K562 (cell line): Measurements from ENCODE around the gene ACTR1B. TPM values are rescaled to one million over a fixed set of nuclear protein-coding genes. Genes with fewer than 3 reads are reported as not detected.

Source experiments
- ATF3 ChIP-seq, 2 experiments: fragments of 450-650 bp in 1 of 2; sonication (generic) in 1 of 2; formaldehyde crosslinking in 1 of 2; IDR thresholded peaks in 1 of 2; conservative IDR thresholded peaks in 1 of 2; 2 replicates each; pipeline versions ENCODE4 v1.6.1 to v1.8.1; 2016 to 2023; ENCODE audit warnings: mild to moderate bottlenecking in 2 of 2, moderate library complexity in 2 of 2, inconsistent platforms in 1 of 2, missing genetic modification reagents in 1 of 2
- CBFA2T3 ChIP-seq: fragments of 450-650 bp; IDR thresholded peaks from 2 replicates; pipeline ENCODE4 v1.6.1; 2017
- CBX5 ChIP-seq: IDR thresholded peaks from 2 replicates; pipeline ENCODE4 v1.6.1; 2014; ENCODE audit warnings: low read depth, borderline replicate concordance
- CCNT2 ChIP-seq: IDR thresholded peaks from 2 replicates; pipeline ENCODE4 v1.6.1; 2011; ENCODE audit warnings: borderline replicate concordance, low read depth, mild to moderate bottlenecking, moderate library complexity, mixed read lengths, low read length; ENCODE audit not compliant: insufficient read length; ENCODE audit errors: extremely low read depth
- CEBPG ChIP-seq, 3 experiments: fragments of 200-800 bp in 1 of 3; sonication (Bioruptor generic) in 1 of 3; sonication (generic) in 1 of 3; formaldehyde crosslinking in 1 of 3; IDR thresholded peaks in 2 of 3; conservative IDR thresholded peaks in 1 of 3; 2 replicates each; pipeline versions ENCODE4 v1.6.1 to v1.8.0; 2016 to 2022; ENCODE audit warnings: missing compliant biosample characterization in 2 of 3, missing genetic modification characterization in 2 of 3, mild to moderate bottlenecking in 1 of 3, missing genetic modification reagents in 1 of 3
- CXXC5 ChIP-seq: fragments of 250-450 bp; sonication (Bioruptor Pico); IDR thresholded peaks from 2 replicates; pipeline ENCODE4 v1.8.0; 2022; ENCODE audit warnings: inconsistent platforms, mild to moderate bottlenecking, moderate library complexity
- ETV1 ChIP-seq: fragments of 450-650 bp; conservative IDR thresholded peaks from 2 replicates; pipeline ENCODE4 v1.6.1; 2016; ENCODE audit warnings: missing genetic modification characterization, control low read depth, low read depth, missing compliant biosample characterization
- GTF2E2 ChIP-seq: fragments of 200-800 bp; sonication (Bioruptor generic); IDR thresholded peaks from 2 replicates; pipeline ENCODE4 v1.6.1; 2016; ENCODE audit warnings: missing genetic modification characterization, missing compliant biosample characterization
- HCFC1 ChIP-seq: IDR thresholded peaks from 2 replicates; pipeline ENCODE4 v1.6.1; 2012; ENCODE audit warnings: low read depth, low read length, improper control_type of control experiment
- HDAC2 ChIP-seq: fragments of 450-650 bp; IDR thresholded peaks from 2 replicates; pipeline ENCODE4 v1.6.1; 2016; ENCODE audit warnings: mild to moderate bottlenecking
- HMGXB4 ChIP-seq: sonication (generic); formaldehyde crosslinking; IDR thresholded peaks from 2 replicates; pipeline ENCODE4 v1.8.1; 2023; ENCODE audit warnings: mild to moderate bottlenecking, missing genetic modification reagents
- L3MBTL2 ChIP-seq: fragments of 450-650 bp; IDR thresholded peaks from 2 replicates; pipeline ENCODE4 v1.6.1; 2016; ENCODE audit warnings: mild to moderate bottlenecking, moderate library complexity
- MAZ ChIP-seq, 2 experiments: fragments of 450-650 bp in 1 of 2; sonication (generic) in 1 of 2; formaldehyde crosslinking; IDR thresholded peaks in 1 of 2; conservative IDR thresholded peaks in 1 of 2; 2 replicates each; pipeline versions ENCODE4 v1.4.0 to v1.5.0; 2020; ENCODE audit warnings: mild to moderate bottlenecking in 1 of 2, missing genetic modification reagents in 1 of 2
- NR3C1 ChIP-seq: sonication (generic); formaldehyde crosslinking; IDR thresholded peaks from 2 replicates; pipeline ENCODE4 v1.8.1; 2022; ENCODE audit warnings: missing genetic modification reagents
- POLR2A ChIP-seq: fragments of 450-650 bp; conservative IDR thresholded peaks from 2 replicates; pipeline ENCODE4 v1.6.1; 2016
- SOX6 ChIP-seq: fragments of 450-650 bp; IDR thresholded peaks from 2 replicates; pipeline ENCODE4 v1.6.1; 2014; ENCODE audit warnings: mild to moderate bottlenecking
- SPI1 ChIP-seq: IDR thresholded peaks from 2 replicates; pipeline ENCODE4 v1.6.1; 2011; ENCODE audit warnings: low read depth, low read length, control low read depth, borderline replicate concordance
- SRSF9 ChIP-seq: fragments of 200-400 bp; formaldehyde crosslinking; IDR thresholded peaks from 2 replicates; pipeline ENCODE4 v1.6.1; 2017; ENCODE audit warnings: low read depth, low read length, borderline replicate concordance
- ZC3H4 ChIP-seq: sonication (generic); formaldehyde crosslinking; IDR thresholded peaks from 2 replicates; pipeline ENCODE4 v1.9.0; 2021; ENCODE audit warnings: missing genetic modification reagents, borderline replicate concordance
- ZNF280A ChIP-seq: fragments of 450-650 bp; IDR thresholded peaks from 2 replicates; pipeline ENCODE4 v1.6.1; 2018; ENCODE audit warnings: mild to moderate bottlenecking, low read depth; ENCODE audit not compliant: partially characterized antibody
- polyA plus RNA-seq, 8 experiments: library from polyadenylated mRNA; depleted of rRNA in 4 of 8; stranded (reverse) in 5 of 8; unstranded in 3 of 8; fragments of >200 nt; fragmentation: Nextera tagmentation in 2 of 8; fragmentation: Illumina TruSeq in 1 of 8; extraction: Ambion mirVana in 2 of 8; extraction: Trizol in 1 of 8; gene quantifications; 2 replicates each; pipeline versions ENCODE4 v1.2.1 to v1.2.3, GENCODE V29; 2011 to 2014; ENCODE audit warnings: inconsistent platforms in 1 of 8, missing spikeins in 1 of 8
- total RNA-seq, 7 experiments: library from RNA; depleted of rRNA in 6 of 7; stranded (reverse); fragments of >200 nt in 6 of 7; fragmentation: Illumina TruSeq in 2 of 7; extraction: Trizol in 2 of 7; gene quantifications; 2 replicates each; pipeline versions ENCODE4 v1.2.1 to v1.2.3, GENCODE V29; 2011 to 2021; ENCODE audit warnings: low replicate concordance in 1 of 7
- TF ChIP-seq, protein P1 (sequence below): fragments of 250-450 bp; sonication (Bioruptor Pico); IDR thresholded peaks from 2 replicates; pipeline ENCODE4 v1.5.0; 2021

Gene ACTR1B
- total and polyA plus RNA-seq, 9 of the 15 experiments (the other 6 are each of a cell fraction or from before 2014, with no cell fraction given) = 0.49 to 42.3 (median 22.5) TPM

DNA sequence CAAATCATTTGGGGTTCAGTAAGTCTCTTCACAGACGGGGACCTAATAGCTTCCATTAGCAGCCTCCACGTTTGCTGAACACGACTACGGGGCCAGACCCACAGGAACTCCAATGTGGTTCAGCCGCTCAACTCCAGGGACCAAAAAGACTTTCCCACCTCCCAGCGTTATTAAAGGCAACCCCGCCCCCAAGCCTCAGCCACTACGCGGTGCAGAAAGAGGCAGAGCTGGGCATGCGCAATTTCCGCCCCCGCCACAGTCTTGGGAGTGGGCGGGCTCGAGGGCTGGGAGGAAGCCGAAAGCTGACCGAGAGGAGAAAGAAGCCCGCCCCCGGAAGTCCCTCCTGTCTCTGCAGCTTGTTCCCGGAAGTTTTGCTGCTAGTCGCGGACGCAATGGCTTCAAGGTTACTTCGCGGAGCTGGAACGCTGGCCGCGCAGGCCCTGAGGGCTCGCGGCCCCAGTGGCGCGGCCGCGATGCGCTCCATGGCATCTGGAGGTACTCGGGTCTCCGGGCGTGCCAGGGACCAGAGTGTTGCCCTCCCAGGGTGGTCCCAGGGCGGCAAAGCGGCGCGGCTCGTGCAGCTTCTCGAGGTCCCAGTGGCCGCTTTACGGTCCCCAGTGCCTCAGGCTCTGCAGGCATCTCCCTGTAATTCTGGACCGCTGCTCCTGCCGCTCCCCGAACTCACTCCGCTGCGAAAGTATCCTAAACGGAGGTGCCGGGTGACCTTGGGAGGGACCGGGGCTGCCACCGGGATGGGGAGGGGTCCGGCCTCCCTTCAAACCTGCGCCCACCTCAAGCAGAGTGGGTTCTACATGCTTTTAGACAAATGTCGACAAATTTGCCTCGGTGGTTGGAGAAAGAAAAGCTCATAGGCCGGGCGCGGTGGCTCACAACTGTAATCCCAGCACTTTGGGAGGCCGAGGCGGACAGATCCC, 17.9 kb downstream of the ACTR1B start, which contains the start of gene COX5B (continued):
- no peak; the same call in 1 of the 2 replicates for TF ChIP-seq CEBPG (CRISPR knock-in tag; IDR thresholded peaks at IDR 0.05)
- TF ChIP-seq CEBPG (tag; conservative IDR thresholded peaks at IDR 0.05 in 1 of 2, IDR thresholded peaks at IDR 0.05 in 1 of 2) = no peak
- TF ChIP-seq GTF2E2 (tag) = peak; percentile 96
- TF ChIP-seq POLR2A = peak; percentile 96
- no peak for TF ChIP-seq CBFA2T3
- TF ChIP-seq SRSF9 = no peak
- TF ChIP-seq, protein P1, sequence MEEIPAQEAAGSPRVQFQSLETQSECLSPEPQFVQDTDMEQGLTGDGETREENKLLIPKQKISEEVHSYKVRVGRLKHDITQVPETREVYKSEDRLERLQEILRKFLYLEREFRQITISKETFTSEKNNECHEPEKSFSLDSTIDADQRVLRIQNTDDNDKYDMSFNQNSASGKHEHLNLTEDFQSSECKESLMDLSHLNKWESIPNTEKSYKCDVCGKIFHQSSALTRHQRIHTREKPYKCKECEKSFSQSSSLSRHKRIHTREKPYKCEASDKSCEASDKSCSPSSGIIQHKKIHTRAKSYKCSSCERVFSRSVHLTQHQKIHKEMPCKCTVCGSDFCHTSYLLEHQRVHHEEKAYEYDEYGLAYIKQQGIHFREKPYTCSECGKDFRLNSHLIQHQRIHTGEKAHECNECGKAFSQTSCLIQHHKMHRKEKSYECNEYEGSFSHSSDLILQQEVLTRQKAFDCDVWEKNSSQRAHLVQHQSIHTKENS (CRISPR knock-in tag) = no peak
- TF ChIP-seq SOX6 = peak; percentile 23; the same call in 1 of the 2 replicates
- 0 out of 2 replicates have a peak, but pooled peaks have one; percentile 68 for TF ChIP-seq HMGXB4 (CRISPR knock-in tag)
- no peak for TF ChIP-seq ZNF280A
- peak; percentile 54 for TF ChIP-seq CCNT2
- peak; percentile 63 for TF ChIP-seq SPI1
- peak; percentile 58; the same call in 1 of the 2 replicates for TF ChIP-seq HCFC1
- peak; percentile 66; the same call in 1 of the 2 replicates for TF ChIP-seq CXXC5 (CRISPR knock-in tag)
- TF ChIP-seq MAZ (CRISPR knock-in tag; conservative IDR thresholded peaks at IDR 0.05 in 1 of 2, IDR thresholded peaks at IDR 0.05 in 1 of 2) = peak in 1 of 2 experiments; percentile 67; a peak in 3 of 4 replicates
- 0 out of 2 replicates have a peak, but pooled peaks have one; percentile 6 for TF ChIP-seq CBX5
- TF ChIP-seq ETV1 = 0 out of 2 replicates have a peak, but pooled peaks have one; percentile 17
- no peak; the same call in 1 of the 2 replicates for TF ChIP-seq ZC3H4 (CRISPR knock-in tag)
- no peak for TF ChIP-seq ATF3 (IDR thresholded peaks at IDR 0.05)
- TF ChIP-seq ATF3 (CRISPR knock-in tag; conservative IDR thresholded peaks at IDR 0.05) = 0 out of 2 replicates have a peak, but pooled peaks have one; percentile 37
- peak; percentile 61 for TF ChIP-seq L3MBTL2
- TF ChIP-seq NR3C1 = no peak
- no peak for TF ChIP-seq HDAC2
